Stomach (tissue), 9 donors: Measurements from ENCODE around the gene EXT2. TPM values are rescaled to one million over a fixed set of nuclear protein-coding genes. Genes with fewer than 3 reads are reported as not detected.

ENCODE experiments used
- DNase-seq, 2 donors: peaks; one replicate each; pipeline versions ENCODE4 v3.0.0 to v3.0.0-alpha.2; 2013 to 2019
- H3K27ac ChIP-seq, 5 donors: fragments of 200-600 bp in 4 of 5; sonication (generic) in 4 of 5; one replicate each; pipeline ENCODE4 v1.5.1; 2013 to 2019; ENCODE audit warnings: mild to moderate bottlenecking in 1 of 5, moderate library complexity in 1 of 5
- H3K27me3 ChIP-seq, 3 donors: fragments of 200-600 bp; sonication (generic); one replicate each; pipeline ENCODE4 v1.5.1; 2017 to 2019; ENCODE audit warnings: mixed run types in 1 of 3
- H3K36me3 ChIP-seq, 4 donors: fragments of 200-600 bp; sonication (generic); 1 replicate in 3 of 4; 2 replicates in 1 of 4; pipeline ENCODE4 v1.5.1; 2016 to 2019
- H3K4me1 ChIP-seq, 4 donors: fragments of 200-600 bp; sonication (generic); one replicate each; pipeline ENCODE4 v1.5.1; 2016 to 2019
- H3K4me3 ChIP-seq, 4 donors: fragments of 200-600 bp; sonication (generic) in 3 of 4; one replicate each; pipeline ENCODE4 v1.5.1; 2016 to 2019; ENCODE audit warnings: mild to moderate bottlenecking in 1 of 4
- H3K9me3 ChIP-seq, 4 donors: fragments of 200-600 bp; sonication (generic); one replicate each; pipeline ENCODE4 v1.5.1; 2016 to 2019
- CTCF ChIP-seq, 7 experiments: fragments of 450-650 bp in 4 of 7; fragments of 200-600 bp in 3 of 7; sonication (generic) in 3 of 7; IDR thresholded peaks; one replicate each; pipeline ENCODE4 v1.5.1; 2016 to 2019; ENCODE audit warnings: antibody characterized with exemption in 7 of 7, control low read depth in 2 of 7, mild to moderate bottlenecking in 1 of 7
- EP300 ChIP-seq: sonication (generic); formaldehyde crosslinking; IDR thresholded peaks from one replicate; pipeline ENCODE4 v1.6.1; 2017; ENCODE audit warnings: antibody characterized with exemption
- POLR2A ChIP-seq, 4 donors: fragments of 450-650 bp; IDR thresholded peaks; one replicate each; pipeline ENCODE4 v1.6.1; 2016; ENCODE audit warnings: antibody characterized with exemption in 4 of 4, control low read depth in 2 of 4, mild to moderate bottlenecking in 1 of 4, moderate library complexity in 1 of 4
- POLR2AphosphoS5 ChIP-seq, 3 donors: sonication (generic); formaldehyde crosslinking; IDR thresholded peaks; one replicate each; pipeline ENCODE4 v1.6.1; 2016; ENCODE audit warnings: antibody characterized with exemption in 3 of 3
- WGBS, 5 donors: extraction: QIAGEN DNeasy Blood & Tissue Kit in 3 of 5; methylation state at CpG; one replicate each; pipeline versions ENCODE4 v1.1.5 to v1.1.7; 2013 to 2018; 5-methylcytosine and 5-hydroxymethylcytosine counted together
- intact Hi-C: fragments of 100-400 bp; cut with DNase I; formaldehyde crosslinking; loops from one replicate; pipeline ENCODE4 v1.15.1; 2023; ENCODE audit warnings: low total_unique reads
- polyA plus RNA-seq, 3 donors: library from polyadenylated mRNA; stranded (reverse); fragments of 200-250 nt; gene quantifications; one replicate each; pipeline ENCODE4 v1.2.3, GENCODE V29; 2013
- total RNA-seq, 5 donors: library from RNA; depleted of rRNA; stranded (reverse); fragments of >200 nt; gene quantifications; one replicate each; pipeline versions ENCODE4 v1.1.0 to v1.2.3, GENCODE V29; 2014 to 2016
- donor health status: healthy with polysubstance abuse.
- donor health status: Bipolar disorder and iron deficiency.
- donor health status: healthy.

EXT2 gene
- total and polyA plus RNA-seq, 8 donors, result 10.5 to 93.8 (median 16.0) TPM

GRCh38 chr11:44128729-44129128 is 33.3 kb downstream of the EXT2 start:
- Histone ChIP-seq H3K27ac (no peak overlapping the region), H3K9me3 (no peaks in the 10 kb centered on the region), H3K36me3 (peaks cover 41 to 91% (median 88%) of the 10 kb centered on the region in 4 donors), H3K4me1 (no peaks in the 10 kb centered on the region), H3K4me3 (no peak overlapping the region), H3K27me3 (no peaks in the 10 kb centered on the region)
- DNase-seq, result no peak
- intact Hi-C loops, result loop anchor here (10.0 kb wide), 1 partner anchor 406 kb away; no protein-coding TSS in a partner anchor
- WGBS, 5 donors, result 31 to 61% (median 39%) methylated on average over 3 of the region's 3 CpGs
- TF ChIP-seq EP300, result no peak

GRCh38 chr11:44130751-44131150 is 35.3 kb downstream of the EXT2 start:
- WGBS, 5 donors, result 75 to 94% (median 85%) methylated on average over 6 of the region's 6 CpGs
- no peak overlapping the region for H3K27ac ChIP-seq
- peaks cover 33 to 88% (median 84%) of the 10 kb centered on the region in 4 donors for H3K36me3 ChIP-seq
- no peak for DNase-seq
- H3K9me3 ChIP-seq, result no peaks in the 10 kb centered on the region
- no peak overlapping the region for H3K4me3 ChIP-seq
- no peaks in the 10 kb centered on the region for H3K27me3 ChIP-seq
- no peaks in the 10 kb centered on the region for H3K4me1 ChIP-seq
- intact Hi-C loops, result no loop called here
- no peak for TF ChIP-seq POLR2AphosphoS5 (IDR thresholded peaks at IDR 0.05)
- no peak for TF ChIP-seq POLR2A (IDR thresholded peaks at IDR 0.05)
- no peak for TF ChIP-seq EP300
- no peak for TF ChIP-seq CTCF (IDR thresholded peaks at IDR 0.05)

GRCh38 chr11:44133335-44133946 is 38.0 kb downstream of the EXT2 start:
- DNase-seq, result peak in 1 of 2 donors; percentile 68
- H3K27me3 ChIP-seq, result no peaks in the 10 kb centered on the region
- H3K4me1 ChIP-seq, result no peaks in the 10 kb centered on the region
- intact Hi-C loops, result no loop called here
- no peak overlapping the region for H3K4me3 ChIP-seq
- H3K36me3 ChIP-seq, result peaks cover 18 to 69% (median 63%) of the 10 kb centered on the region in 4 donors
- WGBS, 5 donors, result 56 to 78% (median 59%) methylated on average over 1 of the region's 1 CpG
- H3K27ac ChIP-seq, result no peak overlapping the region
- TF ChIP-seq EP300, result no peak
- peak in 5 of 7 experiments; percentile 20 to 43 (median 34) for TF ChIP-seq CTCF (IDR thresholded peaks at IDR 0.05)
- H3K9me3 ChIP-seq, result no peaks in the 10 kb centered on the region

- Histone ChIP-seq H3K27ac (no peak overlapping the region), H3K4me1 (peaks cover 0 to 2% (median 0%) of the 10 kb centered on the region in 4 donors), H3K36me3 (peaks cover 13 to 60% (median 53%) of the 10 kb centered on the region in 4 donors), H3K4me3 (no peak overlapping the region), H3K27me3 (no peaks in the 10 kb centered on the region), H3K9me3 (no peaks in the 10 kb centered on the region)
- intact Hi-C loops, result no loop called here
- TF ChIP-seq CTCF (IDR thresholded peaks at IDR 0.05) (no peak), EP300 (no peak), POLR2AphosphoS5 (IDR thresholded peaks at IDR 0.05) (no peak), POLR2A (IDR thresholded peaks at IDR 0.05) (no peak)
- 38 to 74% (median 52%) methylated on average over 1 of the region's 1 CpG for WGBS, 5 donors
- DNase-seq, result no peak
These were observed 39.1 kb downstream of the EXT2 start for GRCh38 chr11:44134625-44135024.
